ENCODE measurements around the gene TOR2A. TPM values are rescaled to one million over a fixed set of nuclear protein-coding genes. Genes with fewer than 3 reads are reported as not detected.
"Not testable (repeated sequence)": the region's sequence is repeated elsewhere in the genome, so short reads cannot be mapped to it uniquely, and the experiment has no call there.

TOR2A gene
- polyA plus RNA-seq, 1 donor = 16.5 TPM

- H3K27me3 ChIP-seq (ENCODE audit: control insufficient read depth, insufficient read depth, low read length) = peaks cover 16% of the 10 kb centered on the region
- peaks cover 17% of the 10 kb centered on the region for H3K4me1 ChIP-seq (ENCODE audit: control insufficient read depth, insufficient read depth, low read length)
- WGBS (ENCODE audit: insufficient coverage, low lambda C conversion rate) = no CpG with 5 or more reads among the region's 5 CpGs
- no peaks in the 10 kb centered on the region for H3K9me3 ChIP-seq (ENCODE audit: control insufficient read depth, low read depth, low read length)
- DNase-seq = no peak
- no peak overlapping the region for H3K27ac ChIP-seq (ENCODE audit: low read length)
- no peak overlapping the region for H3K4me3 ChIP-seq (ENCODE audit: low read length)
- no peaks in the 10 kb centered on the region for H3K36me3 ChIP-seq (ENCODE audit: control insufficient read depth, insufficient read depth, low read length)
Measured at GRCh38 chr9:127769101-127769500, 34.0 kb upstream of the TOR2A start.

- 76% methylated on average over 4 of the region's 8 CpGs for WGBS (ENCODE audit: insufficient coverage, low lambda C conversion rate)
- H3K27me3 ChIP-seq (ENCODE audit: control insufficient read depth, insufficient read depth, low read length) = peaks cover 15% of the 10 kb centered on the region
- peaks cover 17% of the 10 kb centered on the region for H3K4me1 ChIP-seq (ENCODE audit: control insufficient read depth, insufficient read depth, low read length)
- DNase-seq = no peak
- H3K36me3 ChIP-seq (ENCODE audit: control insufficient read depth, insufficient read depth, low read length) = no peaks in the 10 kb centered on the region
- H3K27ac ChIP-seq (ENCODE audit: low read length) = no peak overlapping the region
- H3K9me3 ChIP-seq (ENCODE audit: control insufficient read depth, low read depth, low read length) = no peaks in the 10 kb centered on the region
- no peak overlapping the region for H3K4me3 ChIP-seq (ENCODE audit: low read length)
Measured at GRCh38 chr9:127768698-127769097, 33.6 kb upstream of the TOR2A start.

- peaks cover 17% of the 10 kb centered on the region for H3K4me1 ChIP-seq (ENCODE audit: control insufficient read depth, insufficient read depth, low read length)
- no peaks in the 10 kb centered on the region for H3K36me3 ChIP-seq (ENCODE audit: control insufficient read depth, insufficient read depth, low read length)
- H3K4me3 ChIP-seq (ENCODE audit: low read length) = no peak overlapping the region
- WGBS (ENCODE audit: insufficient coverage, low lambda C conversion rate) = no CpG with 5 or more reads among the region's 13 CpGs
- H3K27ac ChIP-seq (ENCODE audit: low read length) = peak overlapping the region; percentile 33
- no peaks in the 10 kb centered on the region for H3K9me3 ChIP-seq (ENCODE audit: control insufficient read depth, low read depth, low read length)
- peak in 1 of 2 donors; percentile 39 for DNase-seq
- H3K27me3 ChIP-seq (ENCODE audit: control insufficient read depth, insufficient read depth, low read length) = peaks cover 13% of the 10 kb centered on the region
Measured at GRCh38 chr9:127767909-127768331, 32.8 kb upstream of the TOR2A start.

- Histone ChIP-seq H3K4me1 (ENCODE audit: control insufficient read depth, insufficient read depth, low read length) (peaks cover 17% of the 10 kb centered on the region), H3K9me3 (ENCODE audit: control insufficient read depth, low read depth, low read length) (no peaks in the 10 kb centered on the region), H3K36me3 (ENCODE audit: control insufficient read depth, insufficient read depth, low read length) (no peaks in the 10 kb centered on the region), H3K27me3 (ENCODE audit: control insufficient read depth, insufficient read depth, low read length) (peaks cover 18% of the 10 kb centered on the region), H3K4me3 (ENCODE audit: low read length) (no peak overlapping the region), H3K27ac (ENCODE audit: low read length) (peak overlapping the region; percentile 33)
- 100% methylated on average over 1 of the region's 3 CpGs for WGBS (ENCODE audit: insufficient coverage, low lambda C conversion rate)
- DNase-seq = no peak
Measured at GRCh38 chr9:127767410-127767809, 32.3 kb upstream of the TOR2A start.

DNA sequence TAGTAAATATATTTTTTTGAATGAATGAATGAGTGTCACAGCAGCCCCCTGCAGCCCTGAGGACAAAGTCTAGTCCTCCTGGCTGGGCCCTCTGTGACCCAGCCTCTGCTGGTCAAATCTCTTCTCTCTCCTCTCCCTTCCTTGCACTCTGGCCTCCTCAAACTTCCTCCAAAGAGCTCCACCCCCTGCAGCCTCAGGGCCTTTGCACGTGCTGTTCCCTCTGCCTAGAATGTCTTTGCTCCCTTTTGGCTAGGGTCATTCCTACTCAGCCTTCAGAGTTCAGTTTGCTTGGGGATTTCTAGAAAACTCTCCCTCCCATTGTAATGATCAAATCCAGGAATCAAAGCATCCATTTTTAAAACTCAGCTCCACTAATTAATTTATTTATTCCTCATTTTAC is 30.3 kb upstream of the TOR2A start:
- WGBS (ENCODE audit: insufficient coverage, low lambda C conversion rate) = 100% methylated on average over 1 of the region's 1 CpG
- no peak for DNase-seq
- Histone ChIP-seq H3K27ac (ENCODE audit: low read length) (no peak overlapping the region), H3K36me3 (ENCODE audit: control insufficient read depth, insufficient read depth, low read length) (no peaks in the 10 kb centered on the region), H3K9me3 (ENCODE audit: control insufficient read depth, low read depth, low read length) (no peaks in the 10 kb centered on the region), H3K27me3 (ENCODE audit: control insufficient read depth, insufficient read depth, low read length) (peaks cover 22% of the 10 kb centered on the region), H3K4me1 (ENCODE audit: control insufficient read depth, insufficient read depth, low read length) (peaks cover 9% of the 10 kb centered on the region), H3K4me3 (ENCODE audit: low read length) (no peak overlapping the region)

DNA sequence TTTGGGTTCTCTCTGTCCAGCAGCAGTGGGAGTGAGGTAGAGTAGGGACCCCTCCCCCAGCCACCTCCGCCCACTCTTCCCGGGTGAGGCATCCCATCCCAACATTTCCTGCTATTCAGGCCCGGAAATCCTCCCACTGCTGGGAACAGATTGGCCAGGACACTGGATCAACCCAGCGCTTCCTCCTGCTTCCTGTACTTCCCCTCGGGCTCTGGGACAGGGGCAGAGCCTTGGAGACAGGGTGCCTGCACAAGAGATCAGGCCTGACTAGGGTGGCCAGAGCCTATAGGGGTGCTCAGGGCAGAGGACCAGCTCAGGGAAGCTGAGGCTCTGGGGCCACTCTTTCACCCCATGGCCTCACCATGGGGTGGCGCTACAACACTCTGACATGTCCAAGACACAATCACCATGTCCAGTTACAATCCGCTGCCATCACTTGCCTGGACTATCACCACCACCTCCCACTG is 28.9 kb upstream of the TOR2A start:
- Histone ChIP-seq H3K9me3 (ENCODE audit: control insufficient read depth, low read depth, low read length) (no peaks in the 10 kb centered on the region), H3K4me3 (ENCODE audit: low read length) (no peak overlapping the region), H3K36me3 (ENCODE audit: control insufficient read depth, insufficient read depth, low read length) (no peaks in the 10 kb centered on the region), H3K27ac (ENCODE audit: low read length) (no peak overlapping the region), H3K27me3 (ENCODE audit: control insufficient read depth, insufficient read depth, low read length) (peaks cover 21% of the 10 kb centered on the region), H3K4me1 (ENCODE audit: control insufficient read depth, insufficient read depth, low read length) (peaks cover 9% of the 10 kb centered on the region)
- WGBS (ENCODE audit: insufficient coverage, low lambda C conversion rate) = no CpG with 5 or more reads among the region's 7 CpGs
- no peak for DNase-seq

DNA sequence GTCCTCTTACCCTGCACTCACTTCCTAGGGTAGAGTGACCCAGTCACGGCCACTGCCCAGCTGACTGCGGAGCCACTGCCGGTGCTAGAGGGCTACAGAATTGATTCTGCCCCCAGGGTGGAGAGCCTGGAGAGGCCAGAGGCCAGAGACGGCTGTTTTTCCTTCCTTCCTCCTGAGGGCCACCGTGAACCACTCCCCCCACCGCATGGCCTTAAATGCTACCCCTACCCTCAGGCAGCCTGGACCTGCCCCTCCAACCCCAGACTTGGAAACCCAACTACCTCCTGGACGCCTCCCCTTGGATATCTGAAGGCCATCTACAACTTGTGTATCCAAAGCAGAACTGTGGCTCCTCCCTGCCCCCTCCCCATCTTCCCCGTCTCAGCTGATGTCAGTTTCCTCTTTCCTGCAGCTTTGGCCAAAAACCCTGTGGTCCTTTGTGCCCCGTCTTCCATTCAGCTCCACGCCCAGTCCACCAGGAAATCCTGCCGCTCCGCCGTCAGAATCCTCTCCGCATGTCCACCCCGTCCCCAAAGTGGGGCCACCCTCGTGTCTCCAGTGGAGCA is 27.1 kb upstream of the TOR2A start:
- Histone ChIP-seq H3K4me1 (ENCODE audit: control insufficient read depth, insufficient read depth, low read length) (peaks cover under 1% of the 10 kb centered on the region), H3K27me3 (ENCODE audit: control insufficient read depth, insufficient read depth, low read length) (peaks cover 21% of the 10 kb centered on the region), H3K36me3 (ENCODE audit: control insufficient read depth, insufficient read depth, low read length) (no peaks in the 10 kb centered on the region), H3K27ac (ENCODE audit: low read length) (no peak overlapping the region), H3K4me3 (ENCODE audit: low read length) (no peak overlapping the region), H3K9me3 (ENCODE audit: control insufficient read depth, low read depth, low read length) (no peaks in the 10 kb centered on the region)
- no peak for DNase-seq
- WGBS (ENCODE audit: insufficient coverage, low lambda C conversion rate) = no CpG with 5 or more reads among the region's 16 CpGs

- H3K4me1 ChIP-seq (ENCODE audit: control insufficient read depth, insufficient read depth, low read length) = no peaks in the 10 kb centered on the region
- H3K9me3 ChIP-seq (ENCODE audit: control insufficient read depth, low read depth, low read length) = no peaks in the 10 kb centered on the region
- no peaks in the 10 kb centered on the region for H3K36me3 ChIP-seq (ENCODE audit: control insufficient read depth, insufficient read depth, low read length)
- no peak for DNase-seq
- no peak overlapping the region for H3K4me3 ChIP-seq (ENCODE audit: low read length)
- no CpG with 5 or more reads among the region's 5 CpGs for WGBS (ENCODE audit: insufficient coverage, low lambda C conversion rate)
- H3K27me3 ChIP-seq (ENCODE audit: control insufficient read depth, insufficient read depth, low read length) = peaks cover 27% of the 10 kb centered on the region
- no peak overlapping the region for H3K27ac ChIP-seq (ENCODE audit: low read length)
Measured at GRCh38 chr9:127761491-127761956, 26.4 kb upstream of the TOR2A start.

DNA sequence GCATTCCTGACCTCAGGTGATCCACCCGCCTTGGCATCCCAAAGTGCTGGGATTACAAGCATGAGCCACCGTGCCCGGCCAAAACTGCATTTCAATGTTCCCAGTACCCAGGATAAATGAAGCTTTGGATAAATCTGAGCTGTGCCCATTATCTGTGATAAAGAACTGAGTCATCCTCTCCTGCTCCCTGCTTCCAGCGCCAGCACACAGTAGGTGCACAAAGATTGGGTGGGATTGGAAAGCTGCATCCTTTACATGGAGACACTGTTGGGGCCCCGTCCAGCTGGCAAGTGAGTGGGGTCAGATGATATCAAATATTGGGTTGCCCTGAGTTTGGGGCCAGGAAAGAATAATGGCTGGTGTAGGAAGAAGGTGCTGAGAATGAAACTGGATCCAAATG is 26.0 kb upstream of the TOR2A start:
- Histone ChIP-seq H3K27me3 (ENCODE audit: control insufficient read depth, insufficient read depth, low read length) (peaks cover 30% of the 10 kb centered on the region), H3K9me3 (ENCODE audit: control insufficient read depth, low read depth, low read length) (no peaks in the 10 kb centered on the region), H3K27ac (ENCODE audit: low read length) (no peak overlapping the region), H3K36me3 (ENCODE audit: control insufficient read depth, insufficient read depth, low read length) (no peaks in the 10 kb centered on the region), H3K4me1 (ENCODE audit: control insufficient read depth, insufficient read depth, low read length) (no peaks in the 10 kb centered on the region), H3K4me3 (ENCODE audit: low read length) (no peak overlapping the region)
- no CpG with 5 or more reads among the region's 5 CpGs for WGBS (ENCODE audit: insufficient coverage, low lambda C conversion rate)
- no peak for DNase-seq

- H3K4me3 ChIP-seq (ENCODE audit: low read length) = no peak overlapping the region
- H3K27ac ChIP-seq (ENCODE audit: low read length) = no peak overlapping the region
- no CpG with 5 or more reads among the region's 5 CpGs for WGBS (ENCODE audit: insufficient coverage, low lambda C conversion rate)
- DNase-seq = no peak
- H3K27me3 ChIP-seq (ENCODE audit: control insufficient read depth, insufficient read depth, low read length) = peaks cover 46% of the 10 kb centered on the region
- H3K9me3 ChIP-seq (ENCODE audit: control insufficient read depth, low read depth, low read length) = peaks cover 5% of the 10 kb centered on the region
- no peaks in the 10 kb centered on the region for H3K36me3 ChIP-seq (ENCODE audit: control insufficient read depth, insufficient read depth, low read length)
- no peaks in the 10 kb centered on the region for H3K4me1 ChIP-seq (ENCODE audit: control insufficient read depth, insufficient read depth, low read length)
Measured at GRCh38 chr9:127758843-127759242, 23.7 kb upstream of the TOR2A start.

DNA sequence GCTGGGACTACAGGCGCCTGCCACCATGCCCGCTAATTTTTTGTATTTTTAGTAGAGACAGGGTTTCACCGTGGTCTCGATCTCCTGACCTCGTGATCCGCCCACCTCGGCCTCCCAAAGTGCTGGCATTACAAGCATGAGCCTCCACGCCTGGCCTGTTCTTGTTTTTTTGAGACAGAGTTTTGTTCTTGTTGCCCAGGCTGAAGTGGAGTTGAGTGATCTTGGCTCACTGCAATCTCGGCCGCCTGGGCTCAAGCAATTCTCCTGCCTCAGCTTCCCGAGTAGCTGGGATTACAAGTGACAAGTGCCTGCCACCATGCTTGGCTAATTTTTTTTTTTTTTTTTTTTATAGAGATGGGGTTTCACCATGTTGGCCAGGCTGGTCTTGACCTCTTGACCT is 21.7 kb upstream of the TOR2A start:
- not testable (repeated sequence) for H3K36me3 ChIP-seq (ENCODE audit: control insufficient read depth, insufficient read depth, low read length); H3K9me3 ChIP-seq (ENCODE audit: control insufficient read depth, low read depth, low read length); H3K4me1 ChIP-seq (ENCODE audit: control insufficient read depth, insufficient read depth, low read length); DNase-seq; H3K27ac ChIP-seq (ENCODE audit: low read length); H3K4me3 ChIP-seq (ENCODE audit: low read length)
- peaks cover 54% of the 10 kb centered on the region for H3K27me3 ChIP-seq (ENCODE audit: control insufficient read depth, insufficient read depth, low read length)
- WGBS (ENCODE audit: insufficient coverage, low lambda C conversion rate) = no CpG with 5 or more reads among the region's 11 CpGs

Data from large intestine (tissue), 3 donors.